NT2/D1 (cell line): ENCODE results near the gene RUNX1.

ENCODE experiments used
- DNase-seq: peaks from one replicate; pipeline ENCODE4 v3.0.0-alpha.2; 2011; ENCODE audit warnings: low read depth, low spot score
- H3K27me3 ChIP-seq: 2 replicates; pipeline ENCODE4 v1.6.0; 2011; ENCODE audit warnings: mild to moderate bottlenecking; ENCODE audit not compliant: insufficient read length, insufficient read depth
- H3K36me3 ChIP-seq: 2 replicates; pipeline ENCODE4 v1.6.1; 2011; ENCODE audit warnings: mild to moderate bottlenecking, low read length, mixed read lengths; ENCODE audit not compliant: insufficient read depth, insufficient read length
- H3K4me1 ChIP-seq: 2 replicates; pipeline ENCODE4 v1.5.1; 2011; ENCODE audit not compliant: insufficient read depth, insufficient read length
- H3K4me3 ChIP-seq: 2 replicates; pipeline ENCODE4 v1.5.1; 2011; ENCODE audit warnings: low read depth; ENCODE audit not compliant: insufficient read length
- H3K9ac ChIP-seq: 2 replicates; pipeline ENCODE4 v1.6.0; 2011; ENCODE audit warnings: low read depth; ENCODE audit not compliant: insufficient read length
- H3K9me3 ChIP-seq: 2 replicates; pipeline ENCODE4 v1.5.1; 2011; ENCODE audit warnings: mild to moderate bottlenecking, low read length; ENCODE audit not compliant: insufficient read depth
- SUZ12 ChIP-seq: IDR thresholded peaks from 2 replicates; pipeline ENCODE4 v1.6.1; 2011; ENCODE audit not compliant: insufficient read length, insufficient read depth; ENCODE audit errors: extremely low read depth
- YY1 ChIP-seq: IDR thresholded peaks from 2 replicates; pipeline ENCODE4 v1.6.1; 2011; ENCODE audit not compliant: insufficient read length, insufficient read depth
- ZNF274 ChIP-seq: IDR thresholded peaks from 2 replicates; pipeline ENCODE4 v1.6.1; 2011; ENCODE audit warnings: mild to moderate bottlenecking, low read depth, low read length

RUNX1 gene

GRCh38 chr21:35044128-35044527, 5.0 kb downstream of the RUNX1 start:
- Histone ChIP-seq H3K9ac (no peak overlapping the region), H3K4me3 (no peak overlapping the region), H3K36me3 (no peaks in the 10 kb centered on the region), H3K9me3 (peaks cover 20% of the 10 kb centered on the region), H3K4me1 (no peaks in the 10 kb centered on the region), H3K27me3 (no peaks in the 10 kb centered on the region)
- DNase-seq: no peak
- TF ChIP-seq ZNF274 (no peak), SUZ12 (no peak), YY1 (no peak)

GRCh38 chr21:35043549-35043948, 5.6 kb downstream of the RUNX1 start:
- no peak for DNase-seq
- no peaks in the 10 kb centered on the region for H3K36me3 ChIP-seq
- H3K9ac ChIP-seq: no peak overlapping the region
- no peaks in the 10 kb centered on the region for H3K4me1 ChIP-seq
- no peak overlapping the region for H3K4me3 ChIP-seq
- no peak for TF ChIP-seq YY1
- TF ChIP-seq ZNF274: no peak
- TF ChIP-seq SUZ12: no peak
- H3K9me3 ChIP-seq: peaks cover 20% of the 10 kb centered on the region
- no peaks in the 10 kb centered on the region for H3K27me3 ChIP-seq

GRCh38 chr21:35042836-35043235, 6.3 kb downstream of the RUNX1 start:
- no peak for DNase-seq
- TF ChIP-seq YY1 (no peak), SUZ12 (no peak), ZNF274 (no peak)
- Histone ChIP-seq H3K9me3 (peaks cover 20% of the 10 kb centered on the region), H3K36me3 (no peaks in the 10 kb centered on the region), H3K4me3 (no peak overlapping the region), H3K9ac (no peak overlapping the region), H3K27me3 (no peaks in the 10 kb centered on the region), H3K4me1 (no peaks in the 10 kb centered on the region)

- Histone ChIP-seq H3K36me3 (no peaks in the 10 kb centered on the region), H3K27me3 (no peaks in the 10 kb centered on the region), H3K9ac (no peak overlapping the region), H3K9me3 (peaks cover 20% of the 10 kb centered on the region), H3K4me3 (no peak overlapping the region), H3K4me1 (no peaks in the 10 kb centered on the region)
- no peak for DNase-seq
- TF ChIP-seq YY1: no peak
Measured at GRCh38 chr21:35041881-35042280, 7.2 kb downstream of the RUNX1 start.

GRCh38 chr21:35041122-35041521, 8.0 kb downstream of the RUNX1 start:
- Histone ChIP-seq H3K9ac (no peak overlapping the region), H3K9me3 (peaks cover 18% of the 10 kb centered on the region), H3K4me1 (no peaks in the 10 kb centered on the region), H3K4me3 (no peak overlapping the region), H3K27me3 (no peaks in the 10 kb centered on the region), H3K36me3 (no peaks in the 10 kb centered on the region)
- DNase-seq: no peak
- TF ChIP-seq ZNF274: no peak
- no peak for TF ChIP-seq SUZ12
- TF ChIP-seq YY1: no peak

- peaks cover 4% of the 10 kb centered on the region; the same call in 1 of the 2 replicates for H3K9me3 ChIP-seq
- peaks cover 1% of the 10 kb centered on the region for H3K27me3 ChIP-seq
- H3K4me1 ChIP-seq: no peaks in the 10 kb centered on the region
- no peak for DNase-seq
- H3K36me3 ChIP-seq: no peaks in the 10 kb centered on the region
- TF ChIP-seq YY1 (no peak), SUZ12 (no peak), ZNF274 (no peak)
- no peak overlapping the region for H3K4me3 ChIP-seq
- H3K9ac ChIP-seq: no peak overlapping the region
Measured at GRCh38 chr21:35039595-35040289, 9.4 kb downstream of the RUNX1 start.

GRCh38 chr21:35038772-35039319, 10.3 kb downstream of the RUNX1 start:
- TF ChIP-seq SUZ12: no peak
- no peak for TF ChIP-seq ZNF274
- no peak for TF ChIP-seq YY1
- H3K36me3 ChIP-seq: no peaks in the 10 kb centered on the region
- H3K9me3 ChIP-seq: no peaks in the 10 kb centered on the region
- no peak overlapping the region for H3K4me3 ChIP-seq
- DNase-seq: no peak
- peaks cover 2% of the 10 kb centered on the region for H3K27me3 ChIP-seq
- no peaks in the 10 kb centered on the region for H3K4me1 ChIP-seq
- no peak overlapping the region for H3K9ac ChIP-seq
